ENCODE measurements around the gene TADA3.
A peak's percentile ranks its signal among the peaks of the same experiment; 100 is the strongest.

Gene TADA3

GRCh38 chr3:9792405-9793160 lies at the start of gene TADA3, which contains the start of gene ARPC4:
Gene TADA3 (minus strand): TSS chr3:9792473. CDS start chr3:9791466, 1,007 bp downstream.
Gene ARPC4 (plus strand): TSS chr3:9793082. CDS start chr3:9793122, 40 bp downstream.
- peak within 1 kb of the TSS; percentile 100 for H3K9ac ChIP-seq (ENCODE audit: low read depth, low read length)
- H3K36me3 ChIP-seq (ENCODE audit: control insufficient read depth, insufficient read depth, low read length), result peaks cover 36% of the 10 kb centered on the region
- H3K4me1 ChIP-seq (ENCODE audit: control insufficient read depth, insufficient read depth, low read length), result 0 out of 2 replicates have a peak, but pooled peaks cover 5% of the 10 kb centered on the region

DNA sequence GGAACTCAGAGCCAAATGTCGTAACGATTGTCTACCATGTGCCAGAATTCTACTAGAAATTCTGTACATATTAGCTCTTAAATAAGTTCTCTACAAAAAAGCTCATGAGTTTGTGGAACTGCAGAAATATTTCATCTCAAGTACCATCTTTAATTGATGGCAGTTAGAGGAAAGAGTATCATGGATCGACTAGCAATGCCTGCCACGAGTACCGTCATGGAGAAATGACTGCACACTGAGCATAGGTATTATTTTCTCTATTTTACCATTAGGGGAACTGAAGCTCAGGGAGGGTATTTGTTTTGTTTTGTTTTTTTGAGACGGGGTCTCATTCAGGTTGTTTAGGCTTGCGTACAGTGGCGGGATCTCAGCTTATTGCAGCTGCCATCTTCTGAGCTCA lies 48.7 kb upstream of the TADA3 start:
- H3K27me3 ChIP-seq (ENCODE audit: control insufficient read depth, insufficient read depth, low read length), result no peaks in the 10 kb centered on the region
- H3K4me3 ChIP-seq (ENCODE audit: low read depth, low read length), result no peak overlapping the region
- H3K36me3 ChIP-seq (ENCODE audit: control insufficient read depth, insufficient read depth, low read length), result peaks cover 37% of the 10 kb centered on the region
- no peak overlapping the region for H3K27ac ChIP-seq (ENCODE audit: low read depth, low read length)
- H3K9me3 ChIP-seq (ENCODE audit: control insufficient read depth, insufficient read depth, low read length), result no peaks in the 10 kb centered on the region
- no peak overlapping the region for H3K9ac ChIP-seq (ENCODE audit: low read depth, low read length)
- H3K4me1 ChIP-seq (ENCODE audit: control insufficient read depth, insufficient read depth, low read length), result peaks cover 4% of the 10 kb centered on the region; the same call in 1 of the 2 replicates

More at GRCh38 chr3:9792405-9793160, at the start of gene TADA3, which contains the start of gene ARPC4:
- Histone ChIP-seq H3K9me3 (ENCODE audit: control insufficient read depth, insufficient read depth, low read length) (no peaks in the 10 kb centered on the region), H3K4me3 (ENCODE audit: low read depth, low read length) (peak within 1 kb of the TSS; percentile 81), H3K27me3 (ENCODE audit: control insufficient read depth, insufficient read depth, low read length) (no peaks in the 10 kb centered on the region), H3K27ac (ENCODE audit: low read depth, low read length) (peak within 1 kb of the TSS; percentile 100)

- Histone ChIP-seq H3K36me3 (ENCODE audit: control insufficient read depth, insufficient read depth, low read length) (peaks cover 44% of the 10 kb centered on the region), H3K9ac (ENCODE audit: low read depth, low read length) (no peak overlapping the region), H3K4me3 (ENCODE audit: low read depth, low read length) (no peak overlapping the region), H3K4me1 (ENCODE audit: control insufficient read depth, insufficient read depth, low read length) (no peaks in the 10 kb centered on the region; the same call in 1 of the 2 replicates), H3K27me3 (ENCODE audit: control insufficient read depth, insufficient read depth, low read length) (no peaks in the 10 kb centered on the region), H3K27ac (ENCODE audit: low read depth, low read length) (no peak overlapping the region), H3K9me3 (ENCODE audit: control insufficient read depth, insufficient read depth, low read length) (no peaks in the 10 kb centered on the region)
Observed at GRCh38 chr3:9838856-9839255, 46.6 kb upstream of the TADA3 start.

DNA sequence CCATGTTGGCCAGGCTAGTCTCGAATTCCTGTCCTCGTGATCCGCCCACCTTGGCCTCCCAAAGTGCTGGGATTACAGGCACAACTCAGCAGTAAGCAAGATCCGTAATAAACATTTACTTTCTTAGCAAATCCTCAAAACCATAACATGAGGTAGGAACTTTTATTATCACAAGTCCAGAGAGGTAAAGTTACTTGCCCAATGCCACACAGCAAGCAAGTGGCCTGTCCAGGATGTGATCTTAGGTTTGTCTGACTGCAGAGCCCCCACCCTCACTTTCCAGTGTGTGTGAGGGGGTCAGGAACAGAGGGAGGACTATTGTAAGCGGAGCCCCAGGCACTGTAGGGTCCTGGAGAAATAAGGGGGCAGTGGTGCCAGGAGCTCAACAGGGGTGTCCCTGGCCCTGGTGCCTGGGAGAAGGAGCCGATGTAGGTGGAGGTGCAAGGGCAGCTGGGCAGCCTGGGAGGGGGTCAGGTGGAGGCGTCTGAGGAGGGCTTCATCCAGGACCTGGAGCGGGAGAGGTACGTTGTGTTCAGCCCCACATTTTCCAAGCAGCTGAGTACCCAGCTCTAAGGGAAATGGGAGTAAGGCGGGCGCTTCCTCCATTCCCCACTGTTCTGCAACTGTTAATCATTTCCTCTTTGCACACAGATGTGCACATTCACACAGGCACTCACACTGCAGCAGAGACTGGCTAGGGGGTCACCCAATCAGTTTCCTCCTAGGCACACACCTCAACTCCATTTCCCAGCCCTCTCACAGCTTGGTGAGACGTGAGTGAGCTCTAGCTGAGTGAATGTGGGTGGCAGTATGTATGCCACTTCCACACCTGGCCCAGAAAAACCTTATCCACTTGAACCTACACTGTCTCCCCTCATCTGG lies 45.7 kb upstream of the TADA3 start:
- H3K27ac ChIP-seq (ENCODE audit: low read depth, low read length), result no peak overlapping the region
- H3K9ac ChIP-seq (ENCODE audit: low read depth, low read length), result no peak overlapping the region
- H3K27me3 ChIP-seq (ENCODE audit: control insufficient read depth, insufficient read depth, low read length), result no peaks in the 10 kb centered on the region
- H3K9me3 ChIP-seq (ENCODE audit: control insufficient read depth, insufficient read depth, low read length), result no peaks in the 10 kb centered on the region
- no peaks in the 10 kb centered on the region; the same call in 1 of the 2 replicates for H3K4me1 ChIP-seq (ENCODE audit: control insufficient read depth, insufficient read depth, low read length)
- no peak overlapping the region for H3K4me3 ChIP-seq (ENCODE audit: low read depth, low read length)
- H3K36me3 ChIP-seq (ENCODE audit: control insufficient read depth, insufficient read depth, low read length), result peaks cover 44% of the 10 kb centered on the region

DNA sequence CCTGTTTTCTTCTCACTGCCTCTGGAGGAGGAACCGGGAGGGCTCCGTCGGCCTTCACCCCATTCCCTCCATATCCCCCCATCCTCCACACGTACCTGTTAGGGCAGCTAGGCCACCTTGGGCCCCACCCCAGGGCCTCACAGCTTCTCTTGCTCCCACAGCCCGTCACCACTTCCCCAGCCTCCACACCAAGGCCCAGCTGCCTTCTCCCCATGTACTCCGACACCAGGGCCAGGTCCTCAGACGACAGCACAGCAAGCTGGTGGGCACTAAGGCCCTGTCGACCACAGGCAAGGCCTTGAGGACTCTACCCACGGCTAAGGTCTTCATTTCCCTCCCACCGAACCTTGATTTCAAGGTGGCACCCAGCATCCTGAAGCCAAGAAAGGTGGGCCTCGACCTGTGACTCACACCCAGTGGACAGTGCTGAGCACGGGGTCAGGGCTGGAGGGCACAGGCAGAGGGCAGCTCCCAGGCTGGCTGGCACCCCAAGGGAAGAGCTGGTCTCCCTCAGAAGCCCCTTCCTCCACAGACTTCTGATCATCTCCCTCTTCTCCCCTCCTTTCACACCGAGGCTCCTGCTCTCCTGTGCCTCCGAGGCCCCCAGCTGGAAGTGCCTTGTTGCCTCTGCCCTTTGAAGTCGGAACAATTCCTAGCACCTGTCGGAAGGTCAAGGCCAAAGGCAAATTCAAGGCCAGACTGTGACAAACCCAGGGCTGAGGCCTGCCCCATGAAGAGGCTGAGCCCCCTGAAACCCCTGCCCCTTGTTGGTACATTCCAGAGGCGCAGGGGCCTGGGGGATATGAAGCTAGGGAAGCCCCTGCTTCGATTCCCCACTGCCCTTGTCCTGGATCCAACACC lies 42.5 kb upstream of the TADA3 start:
- Histone ChIP-seq H3K36me3 (ENCODE audit: control insufficient read depth, insufficient read depth, low read length) (peaks cover 18% of the 10 kb centered on the region), H3K4me1 (ENCODE audit: control insufficient read depth, insufficient read depth, low read length) (no peaks in the 10 kb centered on the region), H3K27ac (ENCODE audit: low read depth, low read length) (no peak overlapping the region), H3K9me3 (ENCODE audit: control insufficient read depth, insufficient read depth, low read length) (no peaks in the 10 kb centered on the region), H3K9ac (ENCODE audit: low read depth, low read length) (no peak overlapping the region), H3K4me3 (ENCODE audit: low read depth, low read length) (no peak overlapping the region), H3K27me3 (ENCODE audit: control insufficient read depth, insufficient read depth, low read length) (no peaks in the 10 kb centered on the region)

DNA sequence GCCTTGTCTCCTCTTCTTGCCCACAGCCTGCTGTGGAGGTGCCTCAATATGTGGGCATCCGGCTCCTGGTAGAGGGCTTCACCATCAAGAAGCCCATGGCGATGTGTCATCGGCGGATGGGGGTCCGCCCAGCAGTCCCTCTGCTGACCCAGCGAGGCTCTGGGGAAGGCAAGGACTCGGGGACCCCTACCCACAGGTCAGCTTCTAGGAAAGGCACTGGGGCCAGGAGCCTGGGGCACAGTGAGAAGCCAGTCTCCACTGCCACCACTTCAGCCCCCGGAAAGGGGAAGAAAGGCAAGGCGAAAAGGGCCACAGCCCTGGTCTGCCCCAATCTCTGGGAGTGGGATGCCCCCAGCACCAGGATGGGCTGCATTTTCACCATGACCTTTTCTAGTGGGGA lies 40.8 kb upstream of the TADA3 start:
- Histone ChIP-seq H3K36me3 (ENCODE audit: control insufficient read depth, insufficient read depth, low read length) (peaks cover 8% of the 10 kb centered on the region), H3K9ac (ENCODE audit: low read depth, low read length) (no peak overlapping the region)

GRCh38 chr3:9831253-9831652 lies 39.0 kb upstream of the TADA3 start:
- Histone ChIP-seq H3K9ac (ENCODE audit: low read depth, low read length) (no peak overlapping the region), H3K4me3 (ENCODE audit: low read depth, low read length) (no peak overlapping the region), H3K36me3 (ENCODE audit: control insufficient read depth, insufficient read depth, low read length) (peaks cover 8% of the 10 kb centered on the region; the same call in 1 of the 2 replicates), H3K27ac (ENCODE audit: low read depth, low read length) (no peak overlapping the region), H3K9me3 (ENCODE audit: control insufficient read depth, insufficient read depth, low read length) (no peaks in the 10 kb centered on the region), H3K4me1 (ENCODE audit: control insufficient read depth, insufficient read depth, low read length) (no peaks in the 10 kb centered on the region), H3K27me3 (ENCODE audit: control insufficient read depth, insufficient read depth, low read length) (no peaks in the 10 kb centered on the region)

More for the DNA sequence above, 40.8 kb upstream of the TADA3 start:
- Histone ChIP-seq H3K9me3 (ENCODE audit: control insufficient read depth, insufficient read depth, low read length) (no peaks in the 10 kb centered on the region), H3K27me3 (ENCODE audit: control insufficient read depth, insufficient read depth, low read length) (no peaks in the 10 kb centered on the region), H3K27ac (ENCODE audit: low read depth, low read length) (no peak overlapping the region), H3K4me1 (ENCODE audit: control insufficient read depth, insufficient read depth, low read length) (no peaks in the 10 kb centered on the region), H3K4me3 (ENCODE audit: low read depth, low read length) (no peak overlapping the region)

DNA sequence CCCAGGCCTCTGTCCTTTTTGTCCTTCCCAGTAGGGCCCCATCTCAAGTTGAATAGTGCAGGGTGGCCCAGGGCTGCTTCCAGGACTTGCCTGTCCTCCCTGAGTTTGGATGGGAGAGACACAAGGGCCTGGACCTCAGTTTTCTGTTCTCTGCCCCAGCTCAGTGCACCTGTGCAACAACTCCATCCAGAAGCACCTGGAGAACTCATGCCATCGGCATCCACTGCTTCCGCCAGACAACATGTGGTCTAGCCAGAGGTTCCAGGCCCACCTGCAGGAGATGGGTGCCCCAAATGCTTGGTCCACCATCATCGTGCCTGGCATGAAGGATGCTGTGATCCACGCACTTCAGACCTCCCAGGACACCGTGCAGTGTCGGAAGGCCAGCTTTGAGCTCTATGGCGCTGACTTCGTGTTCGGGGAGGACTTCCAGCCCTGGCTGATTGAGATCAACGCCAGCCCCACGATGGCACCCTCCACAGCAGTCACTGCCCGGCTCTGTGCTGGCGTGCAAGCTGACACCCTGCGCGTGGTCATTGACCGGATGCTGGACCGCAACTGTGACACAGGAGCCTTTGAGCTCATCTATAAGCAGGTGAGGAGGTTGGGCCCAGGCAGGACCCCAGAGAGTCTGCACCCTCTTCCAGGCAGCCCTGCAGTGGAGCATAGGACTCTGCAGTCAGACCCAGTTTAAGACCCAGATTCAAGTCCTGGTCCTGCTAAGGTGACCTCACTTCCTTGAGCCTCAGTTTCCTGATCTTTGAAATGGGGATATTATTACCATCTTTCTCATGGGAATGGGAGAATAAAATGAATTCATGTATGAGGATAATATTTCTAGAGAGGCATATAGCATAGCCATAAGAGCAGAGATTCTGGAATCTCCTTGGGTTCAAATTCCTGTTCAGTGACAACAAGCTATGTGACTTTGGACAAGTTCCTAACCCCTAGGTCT lies 36.8 kb upstream of the TADA3 start:
- no peak overlapping the region for H3K4me3 ChIP-seq (ENCODE audit: low read depth, low read length)
- H3K27me3 ChIP-seq (ENCODE audit: control insufficient read depth, insufficient read depth, low read length), result no peaks in the 10 kb centered on the region
- H3K36me3 ChIP-seq (ENCODE audit: control insufficient read depth, insufficient read depth, low read length), result no peaks in the 10 kb centered on the region
- no peaks in the 10 kb centered on the region for H3K9me3 ChIP-seq (ENCODE audit: control insufficient read depth, insufficient read depth, low read length)
- no peak overlapping the region for H3K27ac ChIP-seq (ENCODE audit: low read depth, low read length)
- no peak overlapping the region for H3K9ac ChIP-seq (ENCODE audit: low read depth, low read length)
- no peaks in the 10 kb centered on the region for H3K4me1 ChIP-seq (ENCODE audit: control insufficient read depth, insufficient read depth, low read length)

GRCh38 chr3:9826815-9827573 lies 34.7 kb upstream of the TADA3 start:
- no peaks in the 10 kb centered on the region for H3K4me1 ChIP-seq (ENCODE audit: control insufficient read depth, insufficient read depth, low read length)
- no peak overlapping the region for H3K4me3 ChIP-seq (ENCODE audit: low read depth, low read length)
- no peak overlapping the region for H3K9ac ChIP-seq (ENCODE audit: low read depth, low read length)
- H3K27ac ChIP-seq (ENCODE audit: low read depth, low read length), result no peak overlapping the region
- H3K36me3 ChIP-seq (ENCODE audit: control insufficient read depth, insufficient read depth, low read length), result no peaks in the 10 kb centered on the region
- no peaks in the 10 kb centered on the region for H3K9me3 ChIP-seq (ENCODE audit: control insufficient read depth, insufficient read depth, low read length)
- H3K27me3 ChIP-seq (ENCODE audit: control insufficient read depth, insufficient read depth, low read length), result no peaks in the 10 kb centered on the region

Measured in HUES48 (cell line).